HG02870 (cell line): ENCODE measurements around the gene EEF2KMT.
A peak's percentile ranks its signal among the peaks of the same experiment; 100 is the strongest.

Source experiments
- ATAC-seq: cut with Tn5 transposase; IDR thresholded peaks from one replicate; pipeline ENCODE4 v1.9.1; 2021; ENCODE audit warnings: mild to moderate bottlenecking, moderate library complexity; ENCODE audit not compliant: unreplicated experiment

EEF2KMT gene

DNA sequence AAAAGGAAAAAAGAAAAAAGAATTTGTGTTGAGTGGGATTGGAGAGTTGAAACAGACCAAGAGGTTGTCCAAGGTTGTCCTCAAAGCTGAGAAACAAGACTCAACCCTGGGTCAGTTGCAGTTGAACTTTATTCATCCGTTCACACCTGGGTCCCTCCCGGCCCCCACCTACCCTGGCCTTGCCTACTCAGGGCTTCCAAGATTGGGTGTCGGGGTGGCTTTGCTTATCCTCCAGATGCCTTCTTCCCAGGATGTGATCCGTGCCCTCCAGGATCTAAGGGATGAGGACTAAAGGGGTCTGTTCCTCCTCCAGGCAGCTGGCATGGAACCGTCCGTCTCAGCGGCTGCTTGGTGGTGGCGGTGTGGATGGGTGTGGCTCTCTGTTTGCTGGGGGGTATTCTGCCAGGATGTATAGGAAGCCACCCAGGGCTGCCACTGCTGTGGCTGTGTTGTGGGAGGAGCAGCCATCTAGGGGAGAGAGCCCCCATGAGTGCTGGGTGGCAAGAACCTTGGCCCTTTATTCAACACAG is 53.5 kb downstream of the EEF2KMT start:
- no peak for ATAC-seq

DNA sequence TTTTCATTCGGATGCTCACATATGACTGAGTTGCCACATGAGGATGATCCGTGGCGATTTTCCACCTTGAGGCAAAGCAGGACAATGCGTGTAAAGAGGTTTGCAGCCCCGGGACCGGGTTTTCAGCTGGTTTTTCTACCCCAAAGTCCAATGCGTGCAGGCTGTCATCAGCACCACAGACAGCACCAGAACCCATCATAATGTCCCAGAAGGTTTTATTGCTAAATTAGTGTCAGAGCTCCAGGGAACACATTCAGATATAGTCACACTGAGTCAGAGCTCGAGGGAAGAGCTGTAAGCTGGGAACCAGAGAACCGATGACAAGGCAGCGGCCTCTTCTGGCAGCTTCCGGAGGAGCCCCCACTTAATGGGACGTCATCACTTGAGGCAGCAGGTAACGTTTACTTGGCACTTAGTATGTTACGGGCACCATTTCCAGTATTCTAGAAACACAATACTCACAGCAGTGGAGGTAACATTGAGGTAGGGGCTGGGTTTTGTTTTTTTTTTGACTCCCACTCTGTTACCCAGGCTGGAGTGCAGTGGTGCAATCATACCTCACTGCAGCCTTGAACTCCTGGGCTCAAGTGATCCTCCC is 54.9 kb downstream of the EEF2KMT start:
- ATAC-seq: no peak

DNA sequence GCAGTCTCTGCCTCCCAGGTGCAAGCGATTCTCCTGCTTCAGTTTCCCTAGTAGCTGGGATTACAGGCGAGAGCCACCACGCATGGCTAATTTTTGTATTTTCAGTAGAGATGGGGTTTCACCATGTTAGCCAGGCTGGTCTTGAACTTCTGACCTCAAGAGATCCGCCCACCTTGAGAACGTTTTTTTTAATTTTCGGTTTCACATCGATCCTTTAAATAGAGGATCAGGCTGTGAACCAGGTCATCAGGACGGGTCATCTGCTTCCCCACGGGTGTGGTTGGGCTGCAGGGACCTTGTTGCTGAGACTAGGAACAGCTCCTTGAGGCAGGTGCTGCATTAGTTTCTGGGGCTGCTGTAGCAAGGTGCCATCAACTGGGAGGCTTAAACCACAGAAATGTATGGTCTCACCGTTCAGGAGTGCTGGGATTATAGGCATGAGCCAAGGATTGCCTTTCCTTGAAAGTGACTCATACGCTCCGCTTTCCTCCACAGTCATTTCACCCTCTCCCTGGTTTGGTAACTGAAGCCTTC is 55.9 kb downstream of the EEF2KMT start:
- peak; percentile 76 for ATAC-seq

DNA sequence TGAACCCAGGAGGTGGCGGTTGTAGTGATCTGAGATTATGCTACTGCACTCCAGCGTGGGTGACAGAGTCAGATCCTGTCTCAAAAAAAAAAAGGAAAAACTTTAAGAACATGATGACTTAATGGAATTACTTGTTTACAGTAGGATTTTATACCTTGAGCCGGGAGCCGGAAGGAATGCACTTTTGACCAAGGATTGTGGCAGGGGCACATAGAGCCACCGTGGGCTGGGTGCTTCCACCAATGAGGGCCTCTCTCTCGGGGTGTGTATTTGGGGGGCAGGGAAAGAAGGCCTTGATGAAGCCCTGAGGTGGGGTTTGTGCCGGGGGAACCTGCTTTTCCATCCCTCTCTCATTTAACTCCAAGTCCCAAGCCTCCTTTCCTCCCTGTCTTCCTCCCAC is 57.1 kb downstream of the EEF2KMT start:
- ATAC-seq: no peak

DNA sequence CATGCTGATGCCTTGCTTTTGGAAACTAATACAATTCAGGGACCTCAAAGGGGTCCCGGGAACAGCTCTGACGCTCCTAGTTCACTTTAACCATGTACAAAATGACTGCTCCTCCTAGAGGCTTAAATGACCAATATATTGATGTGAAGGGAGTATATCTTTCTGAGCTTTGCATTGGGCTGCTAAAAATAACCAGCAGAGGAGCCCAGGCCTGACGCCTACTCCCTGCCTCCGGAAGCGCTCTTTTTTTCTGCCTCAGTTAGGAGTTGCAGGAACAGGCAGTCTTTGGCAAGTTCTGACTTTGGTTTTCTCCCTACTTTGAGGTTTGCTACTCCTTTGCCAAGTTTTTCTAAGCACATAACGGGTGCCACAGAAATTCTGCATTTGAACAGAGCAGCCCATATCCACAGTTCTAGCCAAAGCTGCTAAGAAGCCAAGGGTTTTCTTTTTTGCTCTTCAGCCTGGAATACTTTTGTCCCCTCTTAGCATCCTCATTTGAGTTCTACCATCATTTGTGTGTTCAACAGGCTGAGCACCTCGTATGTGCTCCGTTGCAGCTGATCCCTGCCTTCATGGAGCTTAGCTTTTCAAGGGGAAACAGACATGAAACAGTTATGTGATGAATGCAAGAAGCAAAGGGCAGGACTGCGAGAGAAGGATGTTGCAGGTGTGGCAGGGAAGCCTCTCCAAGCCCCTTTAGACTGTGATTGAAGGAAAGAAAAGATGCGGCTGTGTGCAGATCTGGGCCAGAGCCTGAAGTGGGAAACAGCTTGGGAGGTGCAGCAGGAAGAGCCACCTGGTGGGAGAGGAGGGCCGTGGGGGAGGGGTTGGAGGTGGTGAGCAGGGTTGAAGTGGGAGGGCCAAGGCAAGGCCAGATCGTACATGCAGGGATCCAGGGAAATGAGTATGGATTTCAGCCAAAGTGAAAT is 61.1 kb downstream of the EEF2KMT start:
- no peak for ATAC-seq

DNA sequence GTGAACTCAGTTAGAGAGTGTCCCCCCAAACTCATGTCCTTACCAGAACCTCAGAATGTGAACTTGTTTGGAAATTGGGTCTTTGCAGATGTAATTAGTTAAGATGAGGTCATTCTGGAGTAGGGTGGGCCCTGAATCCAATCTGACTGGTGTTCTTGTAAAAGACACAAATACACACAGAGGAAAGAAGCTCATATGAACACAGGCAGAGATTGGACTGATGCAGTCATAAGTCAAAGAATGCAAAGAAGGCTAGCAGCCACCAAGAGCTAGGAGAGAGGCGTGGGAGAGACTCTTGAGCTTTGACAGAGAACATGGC is 61.7 kb downstream of the EEF2KMT start:
- no peak for ATAC-seq
